ENCODE measurements around the gene PIK3R1. TPM values are rescaled to one million over a fixed set of nuclear protein-coding genes. Genes with fewer than 3 reads are reported as not detected.

The PIK3R1 gene
- total RNA-seq, 1 experiment from 2014 or later = 151 TPM

DNA sequence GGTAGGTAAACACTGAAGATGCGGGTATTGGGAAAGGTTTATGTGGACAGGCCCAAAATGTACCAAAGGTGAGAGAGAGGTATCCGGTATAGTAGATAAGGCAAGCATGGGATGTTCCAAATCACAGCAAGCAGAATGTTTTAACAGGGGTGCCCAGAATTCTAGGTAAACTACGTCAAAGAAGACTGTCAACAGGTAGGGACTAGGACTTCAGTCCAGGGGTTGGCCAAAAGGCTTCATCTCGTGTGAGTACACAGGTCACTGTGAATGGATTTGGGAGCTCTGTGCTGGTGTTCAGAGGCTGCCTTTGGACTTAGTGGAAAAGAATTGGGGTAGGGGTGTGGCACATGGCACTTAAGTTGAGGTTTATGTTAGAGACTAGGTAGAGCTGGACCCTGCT is 66.4 kb downstream of the PIK3R1 start:
- Mint-ChIP-seq H3K4me1 (ENCODE audit: insufficient read depth, unreplicated experiment) (peaks cover 18% of the 10 kb centered on the region), H3K4me3 (ENCODE audit: unreplicated experiment) (no peak overlapping the region), H3K9me3 (ENCODE audit: unreplicated experiment) (no peaks in the 10 kb centered on the region), H3K27ac (ENCODE audit: low read depth, unreplicated experiment) (peak overlapping the region; percentile 72), H3K27me3 (ENCODE audit: insufficient read depth, unreplicated experiment) (no peaks in the 10 kb centered on the region), H3K36me3 (ENCODE audit: insufficient read depth, unreplicated experiment) (peaks cover 100% of the 10 kb centered on the region)
- TF ChIP-seq, protein P1, sequence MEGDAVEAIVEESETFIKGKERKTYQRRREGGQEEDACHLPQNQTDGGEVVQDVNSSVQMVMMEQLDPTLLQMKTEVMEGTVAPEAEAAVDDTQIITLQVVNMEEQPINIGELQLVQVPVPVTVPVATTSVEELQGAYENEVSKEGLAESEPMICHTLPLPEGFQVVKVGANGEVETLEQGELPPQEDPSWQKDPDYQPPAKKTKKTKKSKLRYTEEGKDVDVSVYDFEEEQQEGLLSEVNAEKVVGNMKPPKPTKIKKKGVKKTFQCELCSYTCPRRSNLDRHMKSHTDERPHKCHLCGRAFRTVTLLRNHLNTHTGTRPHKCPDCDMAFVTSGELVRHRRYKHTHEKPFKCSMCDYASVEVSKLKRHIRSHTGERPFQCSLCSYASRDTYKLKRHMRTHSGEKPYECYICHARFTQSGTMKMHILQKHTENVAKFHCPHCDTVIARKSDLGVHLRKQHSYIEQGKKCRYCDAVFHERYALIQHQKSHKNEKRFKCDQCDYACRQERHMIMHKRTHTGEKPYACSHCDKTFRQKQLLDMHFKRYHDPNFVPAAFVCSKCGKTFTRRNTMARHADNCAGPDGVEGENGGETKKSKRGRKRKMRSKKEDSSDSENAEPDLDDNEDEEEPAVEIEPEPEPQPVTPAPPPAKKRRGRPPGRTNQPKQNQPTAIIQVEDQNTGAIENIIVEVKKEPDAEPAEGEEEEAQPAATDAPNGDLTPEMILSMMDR (IDR thresholded peaks at IDR 0.05; ENCODE audit: unreplicated experiment) = no peak
- CTCF ChIA-PET = interaction anchor here (2.1 kb wide), 1 partner anchor 180 kb away, joined by 4 read pairs; no protein-coding TSS in a partner anchor
- no TSS peak for BruUV-seq (replicated peaks)
- intact Hi-C loops (cut with micrococcal nuclease) = no loop called here
- POLR2A ChIA-PET = interaction anchor here (1.1 to 1.2 kb wide), 2 partner anchors 9 to 10 kb away, joined by 3 to 4 read pairs; no protein-coding TSS in a partner anchor
- DNase-seq (ENCODE audit: unreplicated experiment) = no peak

DNA sequence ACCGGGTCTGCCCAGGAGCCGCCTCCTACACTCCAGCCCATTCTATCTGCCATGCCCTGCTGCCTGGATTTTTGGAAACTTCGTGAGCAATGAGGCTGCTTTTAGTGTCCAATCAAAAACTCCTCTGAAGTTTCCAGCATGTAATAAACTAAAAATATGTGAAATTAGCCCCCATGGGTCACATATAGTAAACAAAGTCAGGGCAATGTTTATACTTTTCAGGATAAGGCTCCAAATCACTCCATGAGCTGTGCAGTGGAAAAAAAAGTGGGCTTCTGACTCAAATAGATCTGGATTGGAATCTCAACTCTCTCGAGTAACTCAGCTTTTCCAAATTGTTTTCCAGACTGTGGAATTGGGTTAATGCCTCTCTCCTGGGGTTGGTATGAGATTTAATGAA is 68.2 kb downstream of the PIK3R1 start:
- ChIA-PET CTCF (interaction anchor here (1.0 to 2.1 kb wide), 3 partner anchors 178 to 724 kb away, joined by 3 to 4 read pairs (median 3); no protein-coding TSS in a partner anchor), POLR2A (no interaction called here)

DNA sequence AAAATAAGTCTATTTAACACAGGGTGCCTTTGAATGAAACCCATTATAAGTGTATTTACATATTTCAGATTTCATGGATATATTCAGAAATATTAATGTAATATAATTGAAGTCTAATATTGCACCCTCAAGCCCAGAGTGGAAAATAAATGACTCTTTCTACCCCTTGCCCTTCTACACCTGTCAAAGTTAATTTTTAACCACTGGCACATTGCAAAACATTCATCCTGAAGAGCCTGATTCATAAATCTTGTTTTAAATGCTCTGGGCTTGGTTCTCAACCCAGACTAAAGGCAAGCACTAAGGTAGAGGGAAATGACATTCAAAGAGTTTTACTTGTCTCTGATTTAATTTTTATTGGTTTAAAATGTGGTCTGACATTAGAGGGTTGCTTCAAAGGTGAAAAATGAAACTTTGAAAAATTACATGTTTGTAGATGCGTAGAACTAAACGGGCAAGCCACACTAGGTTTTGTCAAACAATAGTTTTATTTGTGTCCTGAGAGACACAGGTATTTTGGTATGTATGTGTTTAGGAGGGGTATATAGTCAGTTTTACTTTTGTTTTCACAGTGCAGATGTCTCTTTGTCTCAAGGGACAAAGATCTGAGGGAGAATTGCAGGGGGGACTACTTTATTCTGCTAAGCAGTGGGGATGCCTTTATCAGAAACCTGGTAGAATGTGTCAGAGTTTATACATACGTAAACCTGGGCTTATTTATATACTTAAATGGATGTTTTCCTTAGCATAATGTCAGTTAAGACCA is 69.7 kb downstream of the PIK3R1 start:
- Mint-ChIP-seq H3K27ac (ENCODE audit: low read depth, unreplicated experiment) (peak overlapping the region; percentile 64), H3K27me3 (ENCODE audit: insufficient read depth, unreplicated experiment) (no peaks in the 10 kb centered on the region), H3K4me3 (ENCODE audit: unreplicated experiment) (no peak overlapping the region), H3K36me3 (ENCODE audit: insufficient read depth, unreplicated experiment) (peaks cover 100% of the 10 kb centered on the region), H3K9me3 (ENCODE audit: unreplicated experiment) (no peaks in the 10 kb centered on the region), H3K4me1 (ENCODE audit: insufficient read depth, unreplicated experiment) (peaks cover 26% of the 10 kb centered on the region)
- POLR2A ChIA-PET = interaction anchor here (0.6 to 3.8 kb wide), 7 partner anchors 10 to 252 kb away, joined by 3 to 16 read pairs (median 4); no protein-coding TSS in a partner anchor
- intact Hi-C loops (cut with micrococcal nuclease) = loop anchor here (2.0 to 5.0 kb wide), 4 partner anchors 50 to 722 kb away; no protein-coding TSS in a partner anchor
- no peak for DNase-seq (ENCODE audit: unreplicated experiment)
- no TSS peak for BruUV-seq (replicated peaks)
- TF ChIP-seq, protein P1 (IDR thresholded peaks at IDR 0.05; ENCODE audit: unreplicated experiment) = no peak
- CTCF ChIA-PET = interaction anchor here (0.6 to 3.5 kb wide), 15 partner anchors 14 to 1115 kb away, joined by 3 to 33 read pairs (median 4); no protein-coding TSS in a partner anchor

More for the DNA sequence above, 68.2 kb downstream of the PIK3R1 start:
- intact Hi-C loops (cut with micrococcal nuclease) = loop anchor here (2.0 kb wide), 1 partner anchor 51 kb away; no protein-coding TSS in a partner anchor
- TF ChIP-seq, protein P1 (IDR thresholded peaks at IDR 0.05; ENCODE audit: unreplicated experiment) = no peak
- BruUV-seq (replicated peaks) = no TSS peak
- no peak for DNase-seq (ENCODE audit: unreplicated experiment)
- no peaks in the 10 kb centered on the region for H3K27me3 Mint-ChIP-seq (ENCODE audit: insufficient read depth, unreplicated experiment)
- H3K27ac Mint-ChIP-seq (ENCODE audit: low read depth, unreplicated experiment) = no peak overlapping the region
- peaks cover 100% of the 10 kb centered on the region for H3K36me3 Mint-ChIP-seq (ENCODE audit: insufficient read depth, unreplicated experiment)
- no peaks in the 10 kb centered on the region for H3K9me3 Mint-ChIP-seq (ENCODE audit: unreplicated experiment)
- H3K4me3 Mint-ChIP-seq (ENCODE audit: unreplicated experiment) = no peak overlapping the region
- peaks cover 14% of the 10 kb centered on the region for H3K4me1 Mint-ChIP-seq (ENCODE audit: insufficient read depth, unreplicated experiment)

Measured in MCF 10A (cell line).